Neural cell (in vitro differentiated cells): ENCODE measurements around the gene ENTPD8.

Experiments
- EP300 ChIP-seq: fragments of 450-650 bp; conservative IDR thresholded peaks from 2 replicates; pipeline ENCODE4 v1.6.1; 2014; ENCODE audit warnings: antibody characterized with exemption, mild to moderate bottlenecking, moderate library complexity; ENCODE audit not compliant: poor library complexity, severe bottlenecking
- TF ChIP-seq, protein P1 (sequence below): fragments of 450-650 bp; IDR thresholded peaks from 2 replicates; pipeline ENCODE4 v1.5.1; 2014; ENCODE audit warnings: antibody characterized with exemption, mild to moderate bottlenecking, moderate library complexity; ENCODE audit not compliant: poor library complexity, severe bottlenecking
- TF ChIP-seq, protein P2 (sequence below): IDR thresholded peaks from 2 replicates; pipeline ENCODE4 v1.6.1; 2012; ENCODE audit warnings: borderline replicate concordance

DNA sequence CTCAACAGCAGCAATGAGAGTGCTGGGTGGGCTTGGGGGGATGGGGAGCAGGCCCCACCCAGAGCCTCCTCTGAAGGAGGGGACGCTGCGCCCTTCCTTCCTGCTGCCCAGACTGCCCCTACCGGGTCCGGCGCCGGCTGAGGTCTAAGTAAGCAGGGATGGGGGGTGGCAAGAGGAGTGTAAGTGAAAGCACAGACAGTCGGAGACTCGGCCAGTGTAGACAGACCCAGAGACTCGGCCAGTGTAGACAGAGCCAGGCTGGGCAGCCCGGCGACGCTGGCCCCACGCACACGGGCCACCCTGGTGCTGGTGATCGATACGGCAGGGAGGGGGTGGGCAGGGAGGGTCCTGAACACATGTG, 7.4 kb upstream of the ENTPD8 start:
- TF ChIP-seq, protein P1, sequence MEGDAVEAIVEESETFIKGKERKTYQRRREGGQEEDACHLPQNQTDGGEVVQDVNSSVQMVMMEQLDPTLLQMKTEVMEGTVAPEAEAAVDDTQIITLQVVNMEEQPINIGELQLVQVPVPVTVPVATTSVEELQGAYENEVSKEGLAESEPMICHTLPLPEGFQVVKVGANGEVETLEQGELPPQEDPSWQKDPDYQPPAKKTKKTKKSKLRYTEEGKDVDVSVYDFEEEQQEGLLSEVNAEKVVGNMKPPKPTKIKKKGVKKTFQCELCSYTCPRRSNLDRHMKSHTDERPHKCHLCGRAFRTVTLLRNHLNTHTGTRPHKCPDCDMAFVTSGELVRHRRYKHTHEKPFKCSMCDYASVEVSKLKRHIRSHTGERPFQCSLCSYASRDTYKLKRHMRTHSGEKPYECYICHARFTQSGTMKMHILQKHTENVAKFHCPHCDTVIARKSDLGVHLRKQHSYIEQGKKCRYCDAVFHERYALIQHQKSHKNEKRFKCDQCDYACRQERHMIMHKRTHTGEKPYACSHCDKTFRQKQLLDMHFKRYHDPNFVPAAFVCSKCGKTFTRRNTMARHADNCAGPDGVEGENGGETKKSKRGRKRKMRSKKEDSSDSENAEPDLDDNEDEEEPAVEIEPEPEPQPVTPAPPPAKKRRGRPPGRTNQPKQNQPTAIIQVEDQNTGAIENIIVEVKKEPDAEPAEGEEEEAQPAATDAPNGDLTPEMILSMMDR: no peak
- TF ChIP-seq, protein P2, sequence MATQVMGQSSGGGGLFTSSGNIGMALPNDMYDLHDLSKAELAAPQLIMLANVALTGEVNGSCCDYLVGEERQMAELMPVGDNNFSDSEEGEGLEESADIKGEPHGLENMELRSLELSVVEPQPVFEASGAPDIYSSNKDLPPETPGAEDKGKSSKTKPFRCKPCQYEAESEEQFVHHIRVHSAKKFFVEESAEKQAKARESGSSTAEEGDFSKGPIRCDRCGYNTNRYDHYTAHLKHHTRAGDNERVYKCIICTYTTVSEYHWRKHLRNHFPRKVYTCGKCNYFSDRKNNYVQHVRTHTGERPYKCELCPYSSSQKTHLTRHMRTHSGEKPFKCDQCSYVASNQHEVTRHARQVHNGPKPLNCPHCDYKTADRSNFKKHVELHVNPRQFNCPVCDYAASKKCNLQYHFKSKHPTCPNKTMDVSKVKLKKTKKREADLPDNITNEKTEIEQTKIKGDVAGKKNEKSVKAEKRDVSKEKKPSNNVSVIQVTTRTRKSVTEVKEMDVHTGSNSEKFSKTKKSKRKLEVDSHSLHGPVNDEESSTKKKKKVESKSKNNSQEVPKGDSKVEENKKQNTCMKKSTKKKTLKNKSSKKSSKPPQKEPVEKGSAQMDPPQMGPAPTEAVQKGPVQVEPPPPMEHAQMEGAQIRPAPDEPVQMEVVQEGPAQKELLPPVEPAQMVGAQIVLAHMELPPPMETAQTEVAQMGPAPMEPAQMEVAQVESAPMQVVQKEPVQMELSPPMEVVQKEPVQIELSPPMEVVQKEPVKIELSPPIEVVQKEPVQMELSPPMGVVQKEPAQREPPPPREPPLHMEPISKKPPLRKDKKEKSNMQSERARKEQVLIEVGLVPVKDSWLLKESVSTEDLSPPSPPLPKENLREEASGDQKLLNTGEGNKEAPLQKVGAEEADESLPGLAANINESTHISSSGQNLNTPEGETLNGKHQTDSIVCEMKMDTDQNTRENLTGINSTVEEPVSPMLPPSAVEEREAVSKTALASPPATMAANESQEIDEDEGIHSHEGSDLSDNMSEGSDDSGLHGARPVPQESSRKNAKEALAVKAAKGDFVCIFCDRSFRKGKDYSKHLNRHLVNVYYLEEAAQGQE: no peak
- no peak for TF ChIP-seq EP300
